A549 (cell line): ENCODE results near the gene GPRIN2.
"Not testable (repeated sequence)": the region's sequence is repeated elsewhere in the genome, so short reads cannot be mapped to it uniquely, and the experiment has no call there.

ENCODE experiments used
- CHD2 ChIP-seq: fragments of 150-350 bp; IDR thresholded peaks from 2 replicates; pipeline ENCODE4 v1.6.1; 2014; ENCODE audit warnings: low read length; ENCODE audit not compliant: partially characterized antibody
- EP300 ChIP-seq, 2 experiments: fragments of >200 bp; sonication (Bioruptor Twin); formaldehyde crosslinking; IDR thresholded peaks; 2 replicates in 1 of 2; 3 replicates in 1 of 2; pipeline ENCODE4 v1.6.1; 2016 to 2017
- MAZ ChIP-seq: fragments of 150-350 bp; IDR thresholded peaks from 2 replicates; pipeline ENCODE4 v1.6.1; 2014; ENCODE audit warnings: antibody characterized with exemption, low read depth, low read length, borderline replicate concordance
- POLR2A ChIP-seq: IDR thresholded peaks from 2 replicates; pipeline ENCODE4 v1.6.1; 2012; ENCODE audit warnings: mild to moderate bottlenecking, low read length
- TP53 ChIP-seq: fragments of 250-450 bp; sonication (Bioruptor Pico); IDR thresholded peaks from 2 replicates; pipeline ENCODE4 v1.5.0; 2021; ENCODE audit warnings: mild to moderate bottlenecking, moderate library complexity
- TF ChIP-seq, protein P1 (sequence below): fragments of >200 bp; sonication (Bioruptor Twin); formaldehyde crosslinking; IDR thresholded peaks from 3 replicates; pipeline ENCODE4 v1.5.1; 2016

- TF ChIP-seq TP53 (CRISPR knock-in tag); POLR2A; EP300 (IDR thresholded peaks at IDR 0.05); MAZ; CHD2: not testable (repeated sequence)
- TF ChIP-seq, protein P1, sequence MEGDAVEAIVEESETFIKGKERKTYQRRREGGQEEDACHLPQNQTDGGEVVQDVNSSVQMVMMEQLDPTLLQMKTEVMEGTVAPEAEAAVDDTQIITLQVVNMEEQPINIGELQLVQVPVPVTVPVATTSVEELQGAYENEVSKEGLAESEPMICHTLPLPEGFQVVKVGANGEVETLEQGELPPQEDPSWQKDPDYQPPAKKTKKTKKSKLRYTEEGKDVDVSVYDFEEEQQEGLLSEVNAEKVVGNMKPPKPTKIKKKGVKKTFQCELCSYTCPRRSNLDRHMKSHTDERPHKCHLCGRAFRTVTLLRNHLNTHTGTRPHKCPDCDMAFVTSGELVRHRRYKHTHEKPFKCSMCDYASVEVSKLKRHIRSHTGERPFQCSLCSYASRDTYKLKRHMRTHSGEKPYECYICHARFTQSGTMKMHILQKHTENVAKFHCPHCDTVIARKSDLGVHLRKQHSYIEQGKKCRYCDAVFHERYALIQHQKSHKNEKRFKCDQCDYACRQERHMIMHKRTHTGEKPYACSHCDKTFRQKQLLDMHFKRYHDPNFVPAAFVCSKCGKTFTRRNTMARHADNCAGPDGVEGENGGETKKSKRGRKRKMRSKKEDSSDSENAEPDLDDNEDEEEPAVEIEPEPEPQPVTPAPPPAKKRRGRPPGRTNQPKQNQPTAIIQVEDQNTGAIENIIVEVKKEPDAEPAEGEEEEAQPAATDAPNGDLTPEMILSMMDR = not testable (repeated sequence)
These were observed 16.9 kb upstream of the GPRIN2 start for GRCh38 chr10:46573314-46573713.
